AG10803 (cell line): ENCODE results near the gene TECPR2.
A peak's percentile ranks its signal among the peaks of the same experiment; 100 is the strongest.

Source experiments
- DNase-seq: peaks from one replicate; pipeline ENCODE4 v3.0.0; 2010; ENCODE audit warnings: low read depth
- H3K4me3 ChIP-seq: 2 replicates; pipeline ENCODE4 v1.5.1; 2011; ENCODE audit warnings: mild to moderate bottlenecking, low read length, control low read depth
- CTCF ChIP-seq: conservative IDR thresholded peaks from 2 replicates; pipeline ENCODE4 v1.5.1; 2011; ENCODE audit warnings: mild to moderate bottlenecking, low read length, control low read depth, inconsistent platforms

TECPR2 gene

GRCh38 chr14:102508774-102509745, 146.3 kb downstream of the TECPR2 start:
- peak; percentile 35 for DNase-seq
- peak overlapping the region; percentile 62 for H3K4me3 ChIP-seq
- no peak for TF ChIP-seq CTCF

- DNase-seq = peak; percentile 91
These were observed 147.2 kb downstream of the TECPR2 start, which contains the start of gene ANKRD9 for GRCh38 chr14:102509746-102510615. Gene ANKRD9, minus strand, starts transcription at chr14:102509776. Its CDS starts 1,887 bp downstream, at chr14:102507889.

GRCh38 chr14:102510616-102511520, 148.1 kb downstream of the TECPR2 start:
- no peak overlapping the region; the same call in 1 of the 2 replicates for H3K4me3 ChIP-seq
- no peak for TF ChIP-seq CTCF
- no peak for DNase-seq

More at GRCh38 chr14:102509746-102510615, 147.2 kb downstream of the TECPR2 start, which contains the start of gene ANKRD9:
- H3K4me3 ChIP-seq = peak within 1 kb of the TSS; percentile 67
- no peak for TF ChIP-seq CTCF

DNA sequence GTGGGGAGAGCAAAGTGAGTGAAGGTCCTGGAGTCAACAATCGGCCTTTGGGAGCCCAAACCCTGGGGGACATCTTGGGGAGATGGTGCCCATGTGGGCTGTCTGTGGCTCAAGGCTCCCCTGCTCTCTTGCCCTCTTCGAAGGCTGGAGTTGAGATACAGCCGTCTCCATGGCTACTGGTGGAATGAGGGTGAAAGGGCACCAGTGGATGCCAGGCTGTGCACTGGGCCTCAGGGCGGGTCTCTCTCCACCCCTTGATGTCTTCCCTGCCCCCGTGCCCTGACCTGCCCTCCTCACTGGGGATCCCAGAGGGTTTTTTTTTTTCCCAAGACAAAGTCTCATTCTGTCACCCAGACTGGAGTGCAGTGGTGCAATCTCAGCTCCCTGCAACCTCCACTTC, 148.8 kb downstream of the TECPR2 start:
- no peak overlapping the region for H3K4me3 ChIP-seq
- no peak for TF ChIP-seq CTCF
- DNase-seq = no peak

DNA sequence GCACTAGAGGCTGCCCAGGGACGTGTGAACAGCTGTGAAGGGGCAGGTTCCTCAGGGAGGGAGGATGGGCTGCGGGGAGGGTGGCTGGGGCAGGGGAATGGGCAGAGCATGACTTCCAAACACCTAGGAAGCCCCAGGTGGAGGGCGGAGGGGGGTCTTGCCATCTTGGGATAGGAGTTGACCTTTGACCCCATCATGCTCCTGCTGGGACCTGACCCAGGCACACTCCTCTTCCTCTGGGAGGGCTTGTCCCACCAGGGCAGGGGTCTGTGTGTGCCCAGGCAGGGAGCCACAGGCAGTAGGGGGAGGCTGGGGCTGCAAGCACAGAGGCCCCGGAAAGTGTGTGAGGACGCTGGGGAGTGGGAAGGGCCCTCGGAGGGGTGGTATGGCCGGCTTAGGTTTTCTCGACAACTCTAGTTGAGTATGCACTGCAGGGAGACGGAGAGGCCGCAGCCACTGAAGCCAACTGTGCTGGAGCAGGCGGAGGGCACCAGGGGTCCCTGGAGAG, 150.1 kb downstream of the TECPR2 start:
- TF ChIP-seq CTCF = no peak
- DNase-seq = no peak
- H3K4me3 ChIP-seq = no peak overlapping the region
